Mesendoderm (in vitro differentiated cells): Measurements from ENCODE around the gene IRAK2.
A peak's percentile ranks its signal among the peaks of the same experiment; 100 is the strongest.
"Not testable (repeated sequence)": the region's sequence is repeated elsewhere in the genome, so short reads cannot be mapped to it uniquely, and the experiment has no call there.

ENCODE experiments used
- DNase-seq: peaks from one replicate; pipeline ENCODE4 v3.0.0; 2013
- H2AK5ac ChIP-seq: 2 replicates; pipeline ENCODE4 v1.6.1; 2013; ENCODE audit warnings: low read length, inconsistent platforms
- H2BK120ac ChIP-seq: 2 replicates; pipeline ENCODE4 v1.6.1; 2013; ENCODE audit warnings: low read depth, mild to moderate bottlenecking, low read length, moderate library complexity, mixed read lengths
- H2BK15ac ChIP-seq: replicated peaks from 2 replicates; pipeline ENCODE4 v1.6.1; 2013; ENCODE audit warnings: low read depth, mild to moderate bottlenecking, moderate library complexity
- H2BK5ac ChIP-seq: 2 replicates; pipeline ENCODE4 v1.6.1; 2013; ENCODE audit warnings: low read length, inconsistent platforms
- H3K18ac ChIP-seq: 2 replicates; pipeline ENCODE4 v1.6.1; 2013; ENCODE audit warnings: mild to moderate bottlenecking, low read length, mixed read lengths
- H3K23ac ChIP-seq: one replicate; pipeline ENCODE4 v1.6.1; 2013; ENCODE audit warnings: low read length
- H3K27ac ChIP-seq: 2 replicates; pipeline ENCODE4 v1.5.1; 2013; ENCODE audit warnings: low read depth, mild to moderate bottlenecking, inconsistent platforms, low read length, moderate library complexity
- H3K27me3 ChIP-seq: 2 replicates; pipeline ENCODE4 v1.6.1; 2013; ENCODE audit warnings: low read length, control low read depth, mild to moderate bottlenecking, inconsistent platforms; ENCODE audit not compliant: insufficient read depth, poor library complexity
- H3K36me3 ChIP-seq: 2 replicates; pipeline ENCODE4 v1.6.1; 2013; ENCODE audit warnings: low read length, inconsistent platforms; ENCODE audit not compliant: control insufficient read depth, insufficient read depth
- H3K4ac ChIP-seq: one replicate; pipeline ENCODE4 v1.6.1; 2013; ENCODE audit warnings: low read depth, mild to moderate bottlenecking, low read length, moderate library complexity
- H3K4me1 ChIP-seq: 2 replicates; pipeline ENCODE4 v1.6.1; 2013; ENCODE audit warnings: low read depth, low read length, inconsistent platforms; ENCODE audit not compliant: control insufficient read depth
- H3K4me2 ChIP-seq: 2 replicates; pipeline ENCODE4 v1.6.1; 2013; ENCODE audit warnings: low read length
- H3K4me3 ChIP-seq: 2 replicates; pipeline ENCODE4 v1.5.1; 2013; ENCODE audit warnings: mild to moderate bottlenecking, low read length
- H3K56ac ChIP-seq: one replicate; pipeline ENCODE4 v1.6.1; 2013; ENCODE audit warnings: low read length
- H3K79me1 ChIP-seq: 2 replicates; pipeline ENCODE4 v1.6.1; 2013; ENCODE audit warnings: low read length, inconsistent platforms
- H3K79me2 ChIP-seq: 2 replicates; pipeline ENCODE4 v1.6.1; 2013; ENCODE audit warnings: mild to moderate bottlenecking, low read length; ENCODE audit not compliant: control insufficient read depth, insufficient read depth
- H3K9ac ChIP-seq: 2 replicates; pipeline ENCODE4 v1.6.1; 2013; ENCODE audit warnings: low read length, inconsistent platforms
- H4K5ac ChIP-seq: one replicate; pipeline ENCODE4 v1.6.1; 2013; ENCODE audit warnings: low read length
- H4K8ac ChIP-seq: one replicate; pipeline ENCODE4 v1.6.1; 2013; ENCODE audit warnings: low read depth, mild to moderate bottlenecking, control low read depth, low read length, moderate library complexity
- WGBS: extraction: QIAGEN DNeasy Blood & Tissue Kit; methylation state at CpG from one replicate; pipeline ENCODE4 v1.1.7; 2013; ENCODE audit warnings: low lambda C conversion rate, missing lambda C conversion rate; ENCODE audit not compliant: insufficient coverage; ENCODE audit errors: extremely low coverage; 5-methylcytosine and 5-hydroxymethylcytosine counted together

IRAK2 gene

GRCh38 chr3:10155123-10155472, 9.6 kb upstream of the IRAK2 start:
- no peak overlapping the region for H3K4me3 ChIP-seq
- H3K79me1 ChIP-seq: no peaks in the 10 kb centered on the region
- H2BK120ac ChIP-seq: no peak overlapping the region
- H3K4me1 ChIP-seq: no peaks in the 10 kb centered on the region
- H4K5ac ChIP-seq: no peak overlapping the region
- peaks cover 2% of the 10 kb centered on the region for H3K36me3 ChIP-seq
- no peak overlapping the region for H2BK5ac ChIP-seq
- no peak overlapping the region for H2AK5ac ChIP-seq
- H3K4me2 ChIP-seq: no peak overlapping the region
- H3K27ac ChIP-seq: no peak overlapping the region
- no peak for DNase-seq
- H4K8ac ChIP-seq: no peak overlapping the region
- no peak overlapping the region for H3K4ac ChIP-seq
- no peak overlapping the region for H3K23ac ChIP-seq
- WGBS: no CpG with 5 or more reads among the region's 4 CpGs
- no peaks in the 10 kb centered on the region for H3K27me3 ChIP-seq
- H3K18ac ChIP-seq: no peak overlapping the region
- no peak overlapping the region for H3K56ac ChIP-seq
- H2BK15ac ChIP-seq: no peak overlapping the region
- no peak overlapping the region for H3K9ac ChIP-seq
- no peaks in the 10 kb centered on the region for H3K79me2 ChIP-seq

- H2AK5ac ChIP-seq: no peak overlapping the region
- no CpG with 5 or more reads among the region's 4 CpGs for WGBS
- no peak overlapping the region for H3K9ac ChIP-seq
Observed at GRCh38 chr3:10155658-10156057, 9.1 kb upstream of the IRAK2 start.

GRCh38 chr3:10157031-10157430, 7.7 kb upstream of the IRAK2 start:
- no peak overlapping the region for H3K18ac ChIP-seq
- DNase-seq: no peak
- H2BK5ac ChIP-seq: no peak overlapping the region
- H2AK5ac ChIP-seq: no peak overlapping the region
- H3K79me2 ChIP-seq: no peaks in the 10 kb centered on the region
- H3K36me3 ChIP-seq: no peaks in the 10 kb centered on the region
- no peak overlapping the region for H3K4me3 ChIP-seq
- no peak overlapping the region for H3K4ac ChIP-seq
- no CpG with 5 or more reads among the region's 4 CpGs for WGBS
- H3K9ac ChIP-seq: no peak overlapping the region
- no peak overlapping the region for H4K5ac ChIP-seq
- H4K8ac ChIP-seq: no peak overlapping the region
- H3K4me1 ChIP-seq: no peaks in the 10 kb centered on the region
- no peak overlapping the region for H3K23ac ChIP-seq
- H3K79me1 ChIP-seq: no peaks in the 10 kb centered on the region
- H3K56ac ChIP-seq: no peak overlapping the region
- no peak overlapping the region for H3K27ac ChIP-seq
- H3K4me2 ChIP-seq: no peak overlapping the region
- H2BK15ac ChIP-seq: no peak overlapping the region
- H2BK120ac ChIP-seq: no peak overlapping the region
- H3K27me3 ChIP-seq: no peaks in the 10 kb centered on the region

More at GRCh38 chr3:10155658-10156057, 9.1 kb upstream of the IRAK2 start:
- no peak overlapping the region for H3K4me2 ChIP-seq
- no peak overlapping the region for H3K4ac ChIP-seq
- H3K27me3 ChIP-seq: no peaks in the 10 kb centered on the region
- no peaks in the 10 kb centered on the region for H3K79me2 ChIP-seq
- H3K27ac ChIP-seq: no peak overlapping the region
- H3K36me3 ChIP-seq: no peaks in the 10 kb centered on the region
- no peak overlapping the region for H2BK120ac ChIP-seq
- no peak overlapping the region for H3K18ac ChIP-seq
- H3K4me1 ChIP-seq: no peaks in the 10 kb centered on the region
- no peak overlapping the region for H2BK15ac ChIP-seq
- H3K23ac ChIP-seq: no peak overlapping the region
- H4K5ac ChIP-seq: no peak overlapping the region
- DNase-seq: no peak
- no peak overlapping the region for H2BK5ac ChIP-seq
- no peak overlapping the region for H3K4me3 ChIP-seq
- H4K8ac ChIP-seq: no peak overlapping the region
- H3K79me1 ChIP-seq: no peaks in the 10 kb centered on the region
- H3K56ac ChIP-seq: no peak overlapping the region

- not testable (repeated sequence) for H3K79me1 ChIP-seq, H3K27me3 ChIP-seq, DNase-seq, H2BK15ac ChIP-seq, H3K27ac ChIP-seq, H3K18ac ChIP-seq, H2AK5ac ChIP-seq, H3K4me3 ChIP-seq, H3K79me2 ChIP-seq, H4K5ac ChIP-seq, H3K23ac ChIP-seq, H2BK5ac ChIP-seq, H3K4me2 ChIP-seq, H3K9ac ChIP-seq, H3K4ac ChIP-seq, H2BK120ac ChIP-seq, H3K56ac ChIP-seq, H4K8ac ChIP-seq, H3K36me3 ChIP-seq, H3K4me1 ChIP-seq
- no CpG with 5 or more reads among the region's 6 CpGs for WGBS
Observed at GRCh38 chr3:10158555-10158954, 6.2 kb upstream of the IRAK2 start.

GRCh38 chr3:10160346-10160745, 4.4 kb upstream of the IRAK2 start:
- no peaks in the 10 kb centered on the region for H3K4me1 ChIP-seq
- no peak overlapping the region for H3K4ac ChIP-seq
- H3K56ac ChIP-seq: no peak overlapping the region
- DNase-seq: no peak
- WGBS: no CpG with 5 or more reads among the region's 1 CpG
- H3K27me3 ChIP-seq: no peaks in the 10 kb centered on the region
- H3K23ac ChIP-seq: no peak overlapping the region
- H3K4me3 ChIP-seq: no peak overlapping the region
- H3K79me1 ChIP-seq: no peaks in the 10 kb centered on the region
- no peak overlapping the region for H4K8ac ChIP-seq
- H3K9ac ChIP-seq: no peak overlapping the region
- H3K36me3 ChIP-seq: no peaks in the 10 kb centered on the region
- H4K5ac ChIP-seq: no peak overlapping the region
- no peak overlapping the region for H3K4me2 ChIP-seq
- no peak overlapping the region for H3K18ac ChIP-seq
- no peak overlapping the region for H2BK15ac ChIP-seq
- H2BK120ac ChIP-seq: no peak overlapping the region
- no peak overlapping the region for H3K27ac ChIP-seq
- H2AK5ac ChIP-seq: no peak overlapping the region
- no peaks in the 10 kb centered on the region for H3K79me2 ChIP-seq
- H2BK5ac ChIP-seq: no peak overlapping the region

GRCh38 chr3:10160925-10161324, 3.8 kb upstream of the IRAK2 start:
- no peak overlapping the region for H3K4ac ChIP-seq
- no peak overlapping the region for H2BK5ac ChIP-seq
- H3K79me1 ChIP-seq: no peaks in the 10 kb centered on the region
- WGBS: no CpG with 5 or more reads among the region's 6 CpGs
- H3K23ac ChIP-seq: no peak overlapping the region
- H2AK5ac ChIP-seq: no peak overlapping the region
- DNase-seq: peak; percentile 62
- H3K4me2 ChIP-seq: no peak overlapping the region
- no peak overlapping the region for H3K18ac ChIP-seq
- H2BK120ac ChIP-seq: no peak overlapping the region
- H3K27me3 ChIP-seq: no peaks in the 10 kb centered on the region
- H3K27ac ChIP-seq: no peak overlapping the region
- H3K56ac ChIP-seq: no peak overlapping the region
- H3K79me2 ChIP-seq: no peaks in the 10 kb centered on the region
- no peak overlapping the region for H3K9ac ChIP-seq
- H3K4me3 ChIP-seq: no peak overlapping the region
- H3K36me3 ChIP-seq: no peaks in the 10 kb centered on the region
- H4K8ac ChIP-seq: no peak overlapping the region
- no peak overlapping the region for H2BK15ac ChIP-seq
- H3K4me1 ChIP-seq: no peaks in the 10 kb centered on the region
- H4K5ac ChIP-seq: no peak overlapping the region
